ENCODE results near the gene PRDM16.

DNA sequence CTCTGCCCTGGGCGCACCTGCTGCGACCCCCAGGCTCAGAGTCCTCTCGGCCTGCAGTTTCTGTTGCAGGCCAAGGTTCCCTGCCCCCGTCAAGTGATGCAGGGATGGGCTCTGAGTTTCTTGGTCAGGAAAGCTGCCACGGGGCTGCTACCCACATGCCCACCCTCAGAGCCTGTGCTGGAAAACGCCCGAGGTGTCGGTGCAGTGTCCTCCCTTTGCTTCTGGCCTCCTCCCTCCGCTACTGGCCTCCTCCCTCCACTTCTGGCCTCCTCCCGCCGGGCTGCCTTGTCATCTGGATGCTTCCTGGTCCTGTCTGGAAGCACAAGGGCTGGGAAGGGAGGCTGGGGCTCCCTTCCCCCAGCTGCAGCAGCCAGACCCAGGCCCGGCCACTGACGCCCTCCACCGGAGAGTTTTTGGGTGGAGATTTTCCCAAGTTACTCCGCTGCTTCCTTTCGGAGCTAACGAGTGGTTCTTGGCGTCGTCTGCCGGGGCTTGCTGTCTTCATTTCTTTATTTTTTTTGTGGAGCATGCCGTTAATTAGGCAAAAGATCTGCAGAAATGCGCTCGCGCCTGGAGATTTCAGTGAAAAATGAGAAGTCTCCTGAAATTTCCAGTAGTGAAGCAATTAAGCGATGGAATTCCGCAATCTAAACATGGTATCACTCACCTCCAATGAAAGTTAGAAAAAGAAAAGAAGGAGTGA, 17.4 kb downstream of the PRDM16 start:
- TF ChIP-seq, protein P1, sequence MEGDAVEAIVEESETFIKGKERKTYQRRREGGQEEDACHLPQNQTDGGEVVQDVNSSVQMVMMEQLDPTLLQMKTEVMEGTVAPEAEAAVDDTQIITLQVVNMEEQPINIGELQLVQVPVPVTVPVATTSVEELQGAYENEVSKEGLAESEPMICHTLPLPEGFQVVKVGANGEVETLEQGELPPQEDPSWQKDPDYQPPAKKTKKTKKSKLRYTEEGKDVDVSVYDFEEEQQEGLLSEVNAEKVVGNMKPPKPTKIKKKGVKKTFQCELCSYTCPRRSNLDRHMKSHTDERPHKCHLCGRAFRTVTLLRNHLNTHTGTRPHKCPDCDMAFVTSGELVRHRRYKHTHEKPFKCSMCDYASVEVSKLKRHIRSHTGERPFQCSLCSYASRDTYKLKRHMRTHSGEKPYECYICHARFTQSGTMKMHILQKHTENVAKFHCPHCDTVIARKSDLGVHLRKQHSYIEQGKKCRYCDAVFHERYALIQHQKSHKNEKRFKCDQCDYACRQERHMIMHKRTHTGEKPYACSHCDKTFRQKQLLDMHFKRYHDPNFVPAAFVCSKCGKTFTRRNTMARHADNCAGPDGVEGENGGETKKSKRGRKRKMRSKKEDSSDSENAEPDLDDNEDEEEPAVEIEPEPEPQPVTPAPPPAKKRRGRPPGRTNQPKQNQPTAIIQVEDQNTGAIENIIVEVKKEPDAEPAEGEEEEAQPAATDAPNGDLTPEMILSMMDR (IDR thresholded peaks at IDR 0.05; ENCODE audit: poor library complexity, severe bottlenecking): no peak
- TF ChIP-seq EZH2 (IDR thresholded peaks at IDR 0.05; ENCODE audit: borderline replicate concordance, insufficient read depth, low read length, poor library complexity, severe bottlenecking) (no peak), SMC3 (conservative IDR thresholded peaks at IDR 0.05; ENCODE audit: poor library complexity) (no peak), EP300 (conservative IDR thresholded peaks at IDR 0.05; ENCODE audit: poor library complexity, severe bottlenecking) (no peak), RAD21 (conservative IDR thresholded peaks at IDR 0.05) (no peak), TAF1 (IDR thresholded peaks at IDR 0.05; ENCODE audit: low read depth) (no peak), POLR2AphosphoS5 (IDR thresholded peaks at IDR 0.05) (no peak)

Measured in neural cell (in vitro differentiated cells).